MG63 (cell line): ENCODE data around the gene TMX1. TPM values are rescaled to one million over a fixed set of nuclear protein-coding genes. Genes with fewer than 3 reads are reported as not detected.

Experiments used
- DNase-seq: peaks from one replicate; pipeline ENCODE4 v3.0.0-alpha.2; 2020
- H3K27me3 ChIP-seq: fragments of 250-450 bp; sonication (Bioruptor Pico); 2 replicates; pipeline ENCODE4 v1.5.1; 2020; ENCODE audit warnings: mild to moderate bottlenecking, moderate library complexity
- H3K36me3 ChIP-seq: fragments of 250-450 bp; sonication (Bioruptor Pico); 2 replicates; pipeline ENCODE4 v1.5.1; 2020; ENCODE audit warnings: mild to moderate bottlenecking, moderate library complexity
- H3K4me3 ChIP-seq: fragments of 250-450 bp; sonication (Bioruptor Pico); 2 replicates; pipeline ENCODE4 v1.5.1; 2020; ENCODE audit warnings: mild to moderate bottlenecking, moderate library complexity
- H3K9me3 ChIP-seq: fragments of 250-450 bp; sonication (Bioruptor Pico); 2 replicates; pipeline ENCODE4 v1.5.1; 2020; ENCODE audit warnings: mild to moderate bottlenecking, moderate library complexity
- total RNA-seq: library from RNA; depleted of rRNA; stranded (reverse); fragments of >200 nt; shearing (Covaris generic); gene quantifications from 2 replicates; pipeline ENCODE4 v1.2.3, GENCODE V29; 2014; ENCODE audit warnings: low replicate concordance

TMX1 gene
- total RNA-seq, 1 experiment from 2014 or later: 31.8 TPM

- H3K4me3 ChIP-seq: no peak overlapping the region
- H3K27me3 ChIP-seq: no peaks in the 10 kb centered on the region
- no peaks in the 10 kb centered on the region for H3K9me3 ChIP-seq
- no peak for DNase-seq
- no peaks in the 10 kb centered on the region for H3K36me3 ChIP-seq
Observed at GRCh38 chr14:51228391-51228790, 11.7 kb upstream of the TMX1 start.

DNA sequence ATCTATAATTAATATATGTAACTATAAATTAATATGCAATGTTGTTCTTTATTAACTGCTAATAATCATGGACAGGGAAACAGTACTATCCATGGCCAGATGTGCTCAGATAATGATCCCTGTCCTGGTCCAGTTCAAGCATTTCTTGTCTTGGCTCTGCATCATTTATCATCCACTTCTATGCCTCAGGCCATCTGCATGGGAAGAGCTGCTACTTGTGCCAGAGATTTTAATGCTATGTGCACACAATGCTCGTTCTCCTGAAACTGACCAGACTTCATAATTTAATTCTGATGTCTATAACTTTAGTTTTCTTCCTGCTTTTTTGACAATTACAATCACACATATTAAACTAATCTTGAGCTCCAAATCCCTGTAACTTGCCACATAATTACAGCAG is 11.2 kb upstream of the TMX1 start:
- no peak overlapping the region for H3K4me3 ChIP-seq

DNA sequence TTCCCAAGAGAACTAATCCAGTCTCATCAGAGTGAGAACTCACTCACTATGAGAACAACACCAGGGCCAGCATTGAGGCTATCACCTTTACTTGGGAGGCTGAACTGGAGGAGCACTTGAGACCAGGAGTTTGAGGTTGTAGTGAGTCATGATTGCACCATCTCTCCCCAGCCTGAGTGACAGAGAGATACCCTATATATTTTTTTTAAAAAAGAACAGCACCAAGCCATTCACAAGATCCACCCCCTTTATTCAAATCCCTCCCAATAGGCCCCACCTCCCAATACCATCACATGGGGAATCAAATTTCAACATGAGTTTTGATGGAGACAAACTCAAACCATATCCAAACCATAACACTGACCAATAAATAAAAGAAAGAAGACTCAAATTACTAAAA is 3.7 kb upstream of the TMX1 start:
- Histone ChIP-seq H3K36me3 (peaks cover 3% of the 10 kb centered on the region; the same call in 1 of the 2 replicates), H3K27me3 (no peaks in the 10 kb centered on the region), H3K9me3 (no peaks in the 10 kb centered on the region), H3K4me3 (no peak overlapping the region)
- DNase-seq: peak; percentile 18

More for the DNA sequence above, 11.2 kb upstream of the TMX1 start:
- H3K36me3 ChIP-seq: no peaks in the 10 kb centered on the region
- H3K9me3 ChIP-seq: no peaks in the 10 kb centered on the region
- DNase-seq: no peak
- H3K27me3 ChIP-seq: no peaks in the 10 kb centered on the region

DNA sequence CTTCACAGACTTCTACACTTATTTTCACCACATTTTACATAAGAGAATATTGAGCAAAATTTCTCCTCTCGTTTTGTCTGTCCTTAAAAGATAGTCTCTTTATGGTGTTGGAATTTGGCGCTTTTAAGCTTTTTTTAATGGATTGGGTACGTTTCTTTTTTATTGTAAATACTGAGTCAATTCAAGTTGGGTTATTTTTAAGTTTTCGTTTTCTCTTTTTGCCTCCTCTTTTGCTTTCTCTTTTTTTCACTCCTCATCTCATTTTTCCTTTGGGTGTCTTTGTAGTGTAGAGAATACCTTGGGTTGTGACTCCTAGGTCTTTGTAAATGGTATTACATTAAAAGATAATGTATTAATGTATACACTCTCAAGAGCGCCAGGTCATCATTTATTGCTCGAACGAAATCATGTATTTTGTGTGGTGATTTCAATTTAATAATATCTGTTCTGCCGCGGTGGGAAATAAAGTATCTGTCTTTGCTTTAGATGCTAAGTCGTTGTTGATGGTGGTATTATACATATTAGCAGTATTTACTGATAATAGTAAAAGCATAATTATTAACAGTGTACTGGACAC is 845 bp downstream of the TMX1 start:
- DNase-seq: no peak
- no peaks in the 10 kb centered on the region for H3K9me3 ChIP-seq
- peak overlapping the region; percentile 92 for H3K4me3 ChIP-seq
- no peaks in the 10 kb centered on the region for H3K27me3 ChIP-seq
- peaks cover 7% of the 10 kb centered on the region for H3K36me3 ChIP-seq

DNA sequence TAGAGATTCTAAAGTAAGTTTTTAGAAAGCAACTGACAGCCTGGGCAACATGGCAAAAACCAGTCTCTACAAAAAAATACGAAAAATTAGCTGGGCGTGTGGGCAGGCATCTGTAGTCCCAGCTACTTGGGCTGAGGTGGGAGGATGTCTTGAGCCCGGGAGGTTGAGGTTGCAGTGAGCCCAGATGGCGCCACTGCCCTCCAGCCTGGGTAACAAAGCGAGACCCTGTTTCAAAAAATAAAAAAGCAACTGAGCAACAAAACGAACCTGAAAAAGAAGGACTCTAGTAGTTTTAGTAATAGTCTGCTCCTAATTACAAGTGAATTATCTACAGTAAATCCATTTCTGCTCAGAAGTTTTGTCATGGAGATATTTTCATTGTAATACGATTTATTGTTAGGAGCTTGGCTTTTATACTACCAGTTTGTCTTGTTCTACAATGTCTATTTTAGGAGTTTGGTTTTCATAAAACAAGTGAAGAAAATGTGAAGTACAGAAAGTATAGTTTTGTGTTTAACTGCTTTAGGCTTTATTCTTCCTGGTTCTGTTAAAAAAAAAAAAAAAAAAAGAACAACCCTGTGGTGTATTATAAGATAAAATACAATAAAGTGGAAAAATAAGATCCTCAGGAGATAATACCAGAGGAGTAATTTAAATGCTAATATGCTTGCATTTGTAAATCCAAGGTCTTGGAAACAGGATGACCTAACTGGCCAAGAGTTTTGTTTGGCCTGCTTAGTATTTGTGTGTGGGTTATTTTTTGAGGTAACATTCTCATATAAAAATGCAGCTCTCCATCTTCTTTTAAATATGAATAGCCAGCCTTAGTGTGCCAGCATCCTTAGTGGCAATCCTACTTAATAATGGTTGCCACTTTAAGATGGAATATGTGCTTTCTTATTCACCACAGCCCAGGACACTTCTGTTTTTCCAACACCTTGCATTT is 2.8 kb downstream of the TMX1 start:
- Histone ChIP-seq H3K9me3 (no peaks in the 10 kb centered on the region), H3K27me3 (no peaks in the 10 kb centered on the region), H3K4me3 (no peak overlapping the region), H3K36me3 (peaks cover 14% of the 10 kb centered on the region)
- DNase-seq: no peak

- Histone ChIP-seq H3K4me3 (no peak overlapping the region), H3K36me3 (peaks cover 16% of the 10 kb centered on the region), H3K27me3 (no peaks in the 10 kb centered on the region), H3K9me3 (no peaks in the 10 kb centered on the region)
- no peak for DNase-seq
Observed at GRCh38 chr14:51244591-51244990, 4.5 kb downstream of the TMX1 start.

DNA sequence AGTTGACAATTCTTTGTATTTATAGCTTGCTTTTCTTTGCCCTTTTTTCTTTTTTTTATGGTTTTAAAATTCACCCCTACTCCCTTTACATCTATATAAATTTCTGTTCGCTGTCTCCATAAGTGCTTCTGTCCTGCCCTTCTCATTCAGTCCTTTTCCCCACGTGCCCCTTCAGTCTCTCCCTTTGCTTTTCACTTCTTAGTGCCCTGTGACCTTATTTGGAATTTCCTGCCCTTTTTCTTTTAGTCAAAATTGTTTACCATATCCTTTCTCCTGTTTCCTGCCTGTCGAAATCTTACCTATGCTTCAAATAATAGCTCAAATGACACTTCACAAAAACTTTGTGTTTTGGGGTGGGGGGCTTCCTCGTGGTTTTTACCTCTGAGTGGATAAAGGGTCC is 6.0 kb downstream of the TMX1 start:
- H3K4me3 ChIP-seq: no peak overlapping the region
- no peaks in the 10 kb centered on the region for H3K9me3 ChIP-seq
- no peak for DNase-seq
- no peaks in the 10 kb centered on the region for H3K27me3 ChIP-seq
- peaks cover 19% of the 10 kb centered on the region for H3K36me3 ChIP-seq

GRCh38 chr14:51248016-51248987 is 8.3 kb downstream of the TMX1 start:
- peaks cover 22% of the 10 kb centered on the region for H3K36me3 ChIP-seq
- H3K9me3 ChIP-seq: no peaks in the 10 kb centered on the region
- DNase-seq: no peak
- no peak overlapping the region for H3K4me3 ChIP-seq
- no peaks in the 10 kb centered on the region for H3K27me3 ChIP-seq

DNA sequence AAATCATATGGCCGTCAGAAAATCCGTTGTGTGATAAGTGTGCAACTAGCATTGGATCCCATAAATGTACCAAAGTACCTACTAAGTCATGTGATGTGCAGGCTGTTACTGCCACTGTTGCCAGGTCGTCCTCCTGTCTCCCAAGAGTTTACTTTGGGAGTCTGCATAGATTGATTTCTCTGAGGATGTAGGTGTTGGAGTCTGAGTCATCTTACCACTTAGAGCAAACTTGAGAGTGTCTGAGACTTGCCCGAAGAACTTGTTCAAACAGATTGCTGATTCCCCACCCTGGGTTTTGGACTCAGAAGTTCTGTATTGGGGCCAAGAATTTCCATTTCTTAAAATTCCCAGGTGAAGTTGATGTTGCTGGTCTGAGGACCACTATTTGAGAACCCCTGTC is 11.4 kb downstream of the TMX1 start:
- Histone ChIP-seq H3K27me3 (no peaks in the 10 kb centered on the region), H3K9me3 (no peaks in the 10 kb centered on the region), H3K36me3 (peaks cover 18% of the 10 kb centered on the region), H3K4me3 (no peak overlapping the region)
- no peak for DNase-seq

GRCh38 chr14:51253880-51254279 is 13.8 kb downstream of the TMX1 start:
- no peak for DNase-seq
- Histone ChIP-seq H3K4me3 (no peak overlapping the region), H3K27me3 (no peaks in the 10 kb centered on the region), H3K36me3 (peaks cover 14% of the 10 kb centered on the region), H3K9me3 (no peaks in the 10 kb centered on the region)

DNA sequence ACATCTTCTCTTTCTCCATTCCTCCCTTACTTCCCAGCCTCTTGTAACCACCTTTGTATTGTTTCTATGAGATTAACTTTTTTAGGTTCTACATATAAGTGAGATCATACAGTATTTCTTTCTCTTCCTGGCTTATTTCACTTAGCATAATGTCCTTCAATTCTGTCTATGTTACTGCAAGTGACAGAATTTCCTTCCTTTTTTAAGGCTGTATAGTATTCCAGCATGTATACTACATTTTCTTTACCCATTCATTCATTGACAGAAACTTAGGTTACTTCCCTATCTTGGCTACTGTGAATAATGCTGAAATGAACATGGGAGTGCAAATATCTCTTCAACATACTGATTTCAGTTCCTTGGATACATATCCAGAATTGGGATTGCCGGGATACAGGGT is 18.2 kb downstream of the TMX1 start:
- no peak for DNase-seq
- no peaks in the 10 kb centered on the region for H3K9me3 ChIP-seq
- H3K36me3 ChIP-seq: peaks cover 5% of the 10 kb centered on the region
- no peaks in the 10 kb centered on the region for H3K27me3 ChIP-seq
- H3K4me3 ChIP-seq: no peak overlapping the region

DNA sequence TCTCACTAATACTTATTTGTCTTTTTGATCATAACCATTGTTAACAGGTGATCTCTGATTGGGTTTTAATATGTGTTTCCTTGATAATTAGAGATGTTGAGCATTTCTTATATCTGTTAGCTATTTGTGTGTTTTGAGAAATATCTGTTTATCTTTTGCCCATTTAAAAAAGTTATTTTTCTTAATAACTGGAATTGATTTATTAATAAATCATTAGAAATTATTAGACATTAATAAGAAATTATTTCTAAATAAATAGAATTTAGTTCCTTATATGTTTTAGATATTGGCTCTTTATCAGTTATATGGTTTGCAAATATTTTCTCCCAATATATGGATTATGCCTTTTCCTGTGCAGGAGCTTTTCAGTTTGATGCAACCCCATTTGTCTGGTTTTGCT is 18.7 kb downstream of the TMX1 start:
- Histone ChIP-seq H3K9me3 (no peaks in the 10 kb centered on the region), H3K27me3 (no peaks in the 10 kb centered on the region), H3K36me3 (peaks cover 5% of the 10 kb centered on the region), H3K4me3 (no peak overlapping the region)
- no peak for DNase-seq

DNA sequence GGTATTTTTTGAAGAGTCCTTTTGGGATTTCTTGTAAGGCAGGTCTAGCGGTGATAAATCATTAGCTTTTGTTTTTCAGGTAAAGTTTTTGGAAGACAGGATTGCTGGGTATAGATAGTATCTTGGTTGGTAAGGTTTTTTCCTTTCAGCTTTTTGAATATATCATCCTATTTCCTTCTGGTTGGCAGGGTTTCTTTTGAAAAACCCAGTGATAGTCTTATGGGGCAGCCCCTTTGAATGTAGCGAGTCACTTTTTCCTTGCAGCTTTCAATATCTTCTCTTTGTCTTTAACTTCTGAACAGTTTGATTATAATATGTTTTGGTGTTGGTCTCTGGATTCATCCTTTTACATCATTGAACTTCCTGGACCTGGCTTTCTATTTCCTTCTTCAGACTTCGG is 20.2 kb downstream of the TMX1 start:
- Histone ChIP-seq H3K9me3 (no peaks in the 10 kb centered on the region), H3K27me3 (no peaks in the 10 kb centered on the region), H3K4me3 (no peak overlapping the region), H3K36me3 (peaks cover 5% of the 10 kb centered on the region)
- no peak for DNase-seq

- Histone ChIP-seq H3K9me3 (no peaks in the 10 kb centered on the region), H3K27me3 (no peaks in the 10 kb centered on the region), H3K4me3 (no peak overlapping the region), H3K36me3 (peaks cover 2% of the 10 kb centered on the region; the same call in 1 of the 2 replicates)
- DNase-seq: no peak
Observed at GRCh38 chr14:51261151-51261550, 21.1 kb downstream of the TMX1 start.

DNA sequence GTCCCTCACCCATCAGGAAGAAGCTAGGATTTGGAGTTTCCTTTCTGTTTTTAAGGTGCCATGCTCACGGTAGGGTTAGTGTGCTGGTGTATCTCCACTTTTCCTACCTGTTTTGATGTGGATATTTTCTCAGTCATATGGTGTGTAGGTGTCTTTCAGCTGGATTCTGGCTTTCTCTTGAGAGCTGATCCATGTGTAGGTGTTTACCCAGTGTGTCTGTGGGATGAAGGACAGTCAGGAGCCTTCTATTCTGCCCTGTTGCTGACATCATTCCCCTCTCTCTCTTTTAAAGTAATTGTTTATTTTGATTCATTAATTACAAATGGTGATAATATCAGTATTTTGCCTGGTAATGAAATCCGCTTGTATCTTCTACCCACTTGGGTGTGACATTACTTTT is 22.8 kb downstream of the TMX1 start:
- Histone ChIP-seq H3K9me3 (no peaks in the 10 kb centered on the region), H3K27me3 (no peaks in the 10 kb centered on the region), H3K36me3 (peaks cover 2% of the 10 kb centered on the region; the same call in 1 of the 2 replicates), H3K4me3 (no peak overlapping the region)
- no peak for DNase-seq

DNA sequence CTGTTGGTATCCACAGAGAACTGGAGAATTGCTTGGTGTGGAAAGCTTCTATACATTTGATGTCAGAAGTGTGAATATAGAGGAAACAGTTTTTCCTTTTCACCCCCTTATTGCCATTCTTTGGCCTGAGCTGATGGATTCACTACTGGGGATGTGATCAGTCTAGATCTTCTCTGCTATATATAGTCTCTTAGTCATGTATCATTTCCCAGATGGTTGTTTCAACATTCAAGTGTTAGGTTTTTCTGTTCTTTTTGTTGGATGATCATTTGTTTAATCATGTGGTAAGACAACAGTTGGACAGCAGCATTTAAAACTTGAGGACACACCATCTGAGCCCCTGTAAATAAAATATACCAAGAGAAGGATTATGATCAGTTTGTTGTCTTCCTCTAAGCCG is 29.6 kb downstream of the TMX1 start:
- no peak for DNase-seq
- H3K27me3 ChIP-seq: no peaks in the 10 kb centered on the region
- H3K4me3 ChIP-seq: no peak overlapping the region
- no peaks in the 10 kb centered on the region for H3K36me3 ChIP-seq
- H3K9me3 ChIP-seq: no peaks in the 10 kb centered on the region

DNA sequence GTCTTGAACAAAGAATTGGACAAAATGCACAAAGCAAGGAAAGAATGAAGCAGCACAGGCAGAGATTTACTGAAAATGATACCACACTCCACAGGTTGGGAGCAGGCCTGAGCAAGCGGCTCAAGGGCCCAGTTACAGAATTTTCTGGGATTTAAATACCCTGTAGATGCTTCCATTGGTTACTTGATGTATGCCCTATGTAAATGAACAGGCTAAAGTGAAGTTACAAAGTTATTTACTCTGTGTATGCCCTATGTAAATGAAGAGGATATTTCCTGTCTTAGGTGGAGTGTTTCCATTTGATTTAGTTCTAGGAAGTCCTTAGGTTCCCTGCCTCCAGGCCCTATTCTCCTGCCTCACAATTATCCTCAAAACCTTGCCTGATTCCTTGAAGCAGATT is 36.6 kb downstream of the TMX1 start:
- no peak for DNase-seq
- H3K27me3 ChIP-seq: no peaks in the 10 kb centered on the region
- no peaks in the 10 kb centered on the region for H3K9me3 ChIP-seq
- no peak overlapping the region for H3K4me3 ChIP-seq
- no peaks in the 10 kb centered on the region for H3K36me3 ChIP-seq
